VCaP (cell line): Measurements from ENCODE around the gene EDA2R.

ENCODE experiments used
- H3K27ac ChIP-seq: fragments of 450-650 bp; 2 replicates; pipeline ENCODE4 v1.5.1; 2017
- CTCF ChIP-seq: fragments of 450-650 bp; conservative IDR thresholded peaks from 2 replicates; pipeline ENCODE4 v1.5.1; 2017; ENCODE audit warnings: mild to moderate bottlenecking, moderate library complexity

The EDA2R gene

GRCh38 chrX:66638591-66639500 lies at the start of gene EDA2R:
Gene EDA2R (minus strand): TSS chrX:66639078. CDS start chrX:66616020, 23,058 bp downstream.
- no peak within 1 kb of the TSS for H3K27ac ChIP-seq
- TF ChIP-seq CTCF: no peak

GRCh38 chrX:66684196-66684595 lies 45.3 kb upstream of the EDA2R start:
- no peak for TF ChIP-seq CTCF
- no peak overlapping the region for H3K27ac ChIP-seq

- H3K27ac ChIP-seq: no peak overlapping the region
- no peak for TF ChIP-seq CTCF
Observed at GRCh38 chrX:66680451-66680850, 41.6 kb upstream of the EDA2R start.

GRCh38 chrX:66677430-66677829 lies 38.6 kb upstream of the EDA2R start:
- H3K27ac ChIP-seq: no peak overlapping the region
- no peak for TF ChIP-seq CTCF

- no peak for TF ChIP-seq CTCF
Observed at GRCh38 chrX:66676990-66677389, 38.1 kb upstream of the EDA2R start.

GRCh38 chrX:66676413-66676812 lies 37.5 kb upstream of the EDA2R start:
- no peak for TF ChIP-seq CTCF
- no peak overlapping the region for H3K27ac ChIP-seq

More at GRCh38 chrX:66676990-66677389, 38.1 kb upstream of the EDA2R start:
- H3K27ac ChIP-seq: no peak overlapping the region

GRCh38 chrX:66675541-66675940 lies 36.7 kb upstream of the EDA2R start:
- TF ChIP-seq CTCF: no peak
- no peak overlapping the region for H3K27ac ChIP-seq
